Sigmoid colon (tissue), 7 donors: ENCODE measurements around the gene DGKI. TPM values are rescaled to one million over a fixed set of nuclear protein-coding genes. Genes with fewer than 3 reads are reported as not detected.

Source experiments
- DNase-seq: peaks from one replicate; pipeline ENCODE4 v3.0.0-alpha.2; 2019
- H3K27ac ChIP-seq, 4 donors: fragments of 200-600 bp; sonication (generic); one replicate each; pipeline ENCODE4 v1.5.1; 2016 to 2019; ENCODE audit warnings: mild to moderate bottlenecking in 1 of 4
- H3K27me3 ChIP-seq, 3 donors: fragments of 200-600 bp; sonication (generic); one replicate each; pipeline ENCODE4 v1.5.1; 2019; ENCODE audit warnings: mild to moderate bottlenecking in 1 of 3
- H3K36me3 ChIP-seq, 4 donors: fragments of 200-600 bp; sonication (generic); one replicate each; pipeline ENCODE4 v1.5.1; 2016 to 2019
- H3K4me1 ChIP-seq, 4 donors: fragments of 200-600 bp; sonication (generic); one replicate each; pipeline ENCODE4 v1.5.1; 2017 to 2019
- H3K4me3 ChIP-seq, 4 donors: fragments of 200-600 bp; sonication (generic); one replicate each; pipeline ENCODE4 v1.5.1; 2017 to 2019; ENCODE audit warnings: mild to moderate bottlenecking in 2 of 4, moderate library complexity in 1 of 4
- H3K9me3 ChIP-seq, 4 donors: fragments of 200-600 bp in 3 of 4; sonication (generic) in 3 of 4; one replicate each; pipeline versions ENCODE4 v1.5.1 to v1.6.1; 2013 to 2019
- CTCF ChIP-seq, 4 experiments: fragments of 450-650 bp in 3 of 4; fragments of 200-600 bp in 1 of 4; IDR thresholded peaks; one replicate each; pipeline ENCODE4 v1.5.1; 2016 to 2019; ENCODE audit warnings: antibody characterized with exemption in 4 of 4, mild to moderate bottlenecking in 3 of 4, moderate library complexity in 2 of 4
- EP300 ChIP-seq, 4 donors: sonication (generic); formaldehyde crosslinking; IDR thresholded peaks; one replicate each; pipeline ENCODE4 v1.6.1; 2017; ENCODE audit warnings: antibody characterized with exemption in 4 of 4
- POLR2A ChIP-seq, 2 donors: fragments of 450-650 bp; IDR thresholded peaks; one replicate each; pipeline ENCODE4 v1.6.1; 2016; ENCODE audit warnings: antibody characterized with exemption in 2 of 2, mild to moderate bottlenecking in 2 of 2, moderate library complexity in 2 of 2
- POLR2AphosphoS5 ChIP-seq, 4 donors: sonication (generic); formaldehyde crosslinking; IDR thresholded peaks; one replicate each; pipeline ENCODE4 v1.6.1; 2017; ENCODE audit warnings: antibody characterized with exemption in 4 of 4
- WGBS, 2 donors: extraction: QIAGEN DNeasy Blood & Tissue Kit; methylation state at CpG; one replicate each; pipeline ENCODE4 v1.1.7; 2013; 5-methylcytosine and 5-hydroxymethylcytosine counted together
- intact Hi-C: fragments of 100-400 bp; cut with DNase I; formaldehyde crosslinking; loops from one replicate; pipeline ENCODE4 v1.15.1; 2023
- polyA plus RNA-seq, 3 donors: library from polyadenylated mRNA; stranded (reverse); fragments of 200-250 nt; gene quantifications; one replicate each; pipeline ENCODE4 v1.2.3, GENCODE V29; 2013
- total RNA-seq, 4 donors: library from RNA; depleted of rRNA; stranded (reverse); fragments of >200 nt; gene quantifications; one replicate each; pipeline ENCODE4 v1.1.0, GENCODE V29; 2016
- donor health status: healthy with polysubstance abuse.
- donor health status: Bipolar disorder and iron deficiency.
- donor health status: healthy.

The DGKI gene
- total and polyA plus RNA-seq, 7 donors = 0.17 to 7.6 (median 1.0) TPM; not detected in 1

GRCh38 chr7:137847568-137848050 is 835 bp upstream of the DGKI start:
- H3K27me3 ChIP-seq = peaks cover 7 to 51% (median 36%) of the 10 kb centered on the region in 3 donors
- TF ChIP-seq EP300 (IDR thresholded peaks at IDR 0.05) (no peak), POLR2A (IDR thresholded peaks at IDR 0.05) (no peak), CTCF (IDR thresholded peaks at IDR 0.05) (no peak), POLR2AphosphoS5 (IDR thresholded peaks at IDR 0.05) (no peak)
- H3K36me3 ChIP-seq = no peaks in the 10 kb centered on the region
- H3K27ac ChIP-seq = no peak overlapping the region
- H3K4me3 ChIP-seq = peak overlapping the region in 3 of 4 donors; percentile 26 to 44 (median 37)
- 24 to 36% methylated on average over 18 of the region's 18 CpGs for WGBS, 2 donors
- intact Hi-C loops = no loop called here
- peaks cover 0 to 15% (median 14%) of the 10 kb centered on the region in 4 donors for H3K4me1 ChIP-seq
- DNase-seq = no peak
- H3K9me3 ChIP-seq = no peaks in the 10 kb centered on the region

GRCh38 chr7:137846549-137846826 is 286 bp downstream of the DGKI start:
- H3K36me3 ChIP-seq = no peaks in the 10 kb centered on the region
- no peaks in the 10 kb centered on the region for H3K9me3 ChIP-seq
- no peak for DNase-seq
- WGBS, 2 donors = 1 to 2% methylated on average over 47 of the region's 47 CpGs
- peaks cover 0 to 15% (median 14%) of the 10 kb centered on the region in 4 donors for H3K4me1 ChIP-seq
- intact Hi-C loops = no loop called here
- H3K27me3 ChIP-seq = peaks cover 7 to 51% (median 36%) of the 10 kb centered on the region in 3 donors
- H3K4me3 ChIP-seq = peak overlapping the region in 3 of 4 donors; percentile 26 to 44 (median 37)
- TF ChIP-seq CTCF (IDR thresholded peaks at IDR 0.05) (no peak), POLR2AphosphoS5 (IDR thresholded peaks at IDR 0.05) (no peak), EP300 (IDR thresholded peaks at IDR 0.05) (no peak), POLR2A (IDR thresholded peaks at IDR 0.05) (no peak)
- H3K27ac ChIP-seq = no peak overlapping the region

GRCh38 chr7:137844677-137845425 is 1.9 kb downstream of the DGKI start:
- WGBS, 2 donors = 70 to 80% methylated on average over 8 of the region's 8 CpGs
- Histone ChIP-seq H3K27ac (no peak overlapping the region), H3K27me3 (peaks cover 7 to 51% (median 36%) of the 10 kb centered on the region in 3 donors), H3K36me3 (no peaks in the 10 kb centered on the region), H3K4me1 (peaks cover 0 to 15% (median 14%) of the 10 kb centered on the region in 4 donors), H3K9me3 (no peaks in the 10 kb centered on the region), H3K4me3 (no peak overlapping the region)
- intact Hi-C loops = no loop called here
- TF ChIP-seq POLR2AphosphoS5 (IDR thresholded peaks at IDR 0.05) (no peak), POLR2A (IDR thresholded peaks at IDR 0.05) (no peak), CTCF (IDR thresholded peaks at IDR 0.05) (no peak), EP300 (IDR thresholded peaks at IDR 0.05) (no peak)
- no peak for DNase-seq

GRCh38 chr7:137839903-137840779 is 6.6 kb downstream of the DGKI start:
- intact Hi-C loops = no loop called here

More at GRCh38 chr7:137839903-137840779, 6.6 kb downstream of the DGKI start:
- Histone ChIP-seq H3K27me3 (peaks cover 0 to 23% (median 19%) of the 10 kb centered on the region in 3 donors), H3K9me3 (no peaks in the 10 kb centered on the region), H3K36me3 (no peaks in the 10 kb centered on the region), H3K4me3 (no peak overlapping the region), H3K4me1 (no peaks in the 10 kb centered on the region), H3K27ac (no peak overlapping the region)
- no peak for DNase-seq
- 49 to 70% methylated on average over 6 of the region's 6 CpGs for WGBS, 2 donors
- no peak for TF ChIP-seq POLR2AphosphoS5 (IDR thresholded peaks at IDR 0.05)
- TF ChIP-seq EP300 (IDR thresholded peaks at IDR 0.05) = no peak
- no peak for TF ChIP-seq CTCF (IDR thresholded peaks at IDR 0.05)
- TF ChIP-seq POLR2A (IDR thresholded peaks at IDR 0.05) = no peak
